BE2C (cell line): ENCODE data around the gene CSHL1.
A peak's percentile ranks its signal among the peaks of the same experiment; 100 is the strongest.
"Not testable (repeated sequence)": the region's sequence is repeated elsewhere in the genome, so short reads cannot be mapped to it uniquely, and the experiment has no call there.

Experiments
- DNase-seq: peaks from one replicate; pipeline ENCODE4 v3.0.0-alpha.2; 2020
- H3K27me3 ChIP-seq: fragments of 250-450 bp; sonication (Bioruptor Pico); 2 replicates; pipeline ENCODE4 v1.5.1; 2020; ENCODE audit warnings: mild to moderate bottlenecking
- H3K36me3 ChIP-seq: fragments of 250-450 bp; sonication (Bioruptor Pico); 2 replicates; pipeline ENCODE4 v1.5.1; 2020; ENCODE audit warnings: mild to moderate bottlenecking
- H3K4me1 ChIP-seq: fragments of 250-450 bp; sonication (Bioruptor Pico); 2 replicates; pipeline ENCODE4 v1.5.1; 2020
- H3K4me3 ChIP-seq: 2 replicates; pipeline ENCODE4 v1.5.1; 2011; ENCODE audit warnings: low read depth, low read length
- H3K9me3 ChIP-seq: fragments of 250-450 bp; sonication (Bioruptor Pico); 2 replicates; pipeline ENCODE4 v1.5.1; 2020
- TF ChIP-seq, protein P1 (sequence below): IDR thresholded peaks from 2 replicates; pipeline ENCODE4 v1.5.1; 2012; ENCODE audit warnings: mild to moderate bottlenecking, low read depth, low read length

The CSHL1 gene

DNA sequence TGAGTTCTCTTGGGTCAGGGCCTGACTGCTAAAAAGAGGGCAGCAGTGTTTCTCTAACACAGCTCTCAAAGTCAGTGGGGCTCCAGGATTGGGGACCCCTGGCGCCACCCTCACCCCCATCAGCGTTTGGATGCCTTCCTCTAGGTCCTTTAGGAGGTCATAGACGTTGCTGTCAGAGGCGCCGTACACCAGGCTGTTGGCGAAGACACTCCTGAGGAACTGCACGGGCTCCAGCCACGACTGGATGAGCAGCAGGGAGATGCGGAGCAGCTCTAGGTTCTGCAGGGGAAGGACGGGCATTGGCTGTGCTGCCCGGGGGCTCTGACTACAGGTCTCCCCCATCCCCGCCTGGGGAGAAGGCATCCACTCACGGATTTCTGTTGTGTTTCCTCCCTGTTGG is 6.6 kb upstream of the CSHL1 start:
- no peaks in the 10 kb centered on the region for H3K36me3 ChIP-seq
- H3K27me3 ChIP-seq = no peaks in the 10 kb centered on the region
- DNase-seq = no peak
- H3K4me3 ChIP-seq = no peak overlapping the region
- H3K4me1 ChIP-seq = no peaks in the 10 kb centered on the region
- H3K9me3 ChIP-seq = no peaks in the 10 kb centered on the region
- TF ChIP-seq, protein P1, sequence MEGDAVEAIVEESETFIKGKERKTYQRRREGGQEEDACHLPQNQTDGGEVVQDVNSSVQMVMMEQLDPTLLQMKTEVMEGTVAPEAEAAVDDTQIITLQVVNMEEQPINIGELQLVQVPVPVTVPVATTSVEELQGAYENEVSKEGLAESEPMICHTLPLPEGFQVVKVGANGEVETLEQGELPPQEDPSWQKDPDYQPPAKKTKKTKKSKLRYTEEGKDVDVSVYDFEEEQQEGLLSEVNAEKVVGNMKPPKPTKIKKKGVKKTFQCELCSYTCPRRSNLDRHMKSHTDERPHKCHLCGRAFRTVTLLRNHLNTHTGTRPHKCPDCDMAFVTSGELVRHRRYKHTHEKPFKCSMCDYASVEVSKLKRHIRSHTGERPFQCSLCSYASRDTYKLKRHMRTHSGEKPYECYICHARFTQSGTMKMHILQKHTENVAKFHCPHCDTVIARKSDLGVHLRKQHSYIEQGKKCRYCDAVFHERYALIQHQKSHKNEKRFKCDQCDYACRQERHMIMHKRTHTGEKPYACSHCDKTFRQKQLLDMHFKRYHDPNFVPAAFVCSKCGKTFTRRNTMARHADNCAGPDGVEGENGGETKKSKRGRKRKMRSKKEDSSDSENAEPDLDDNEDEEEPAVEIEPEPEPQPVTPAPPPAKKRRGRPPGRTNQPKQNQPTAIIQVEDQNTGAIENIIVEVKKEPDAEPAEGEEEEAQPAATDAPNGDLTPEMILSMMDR = no peak

DNA sequence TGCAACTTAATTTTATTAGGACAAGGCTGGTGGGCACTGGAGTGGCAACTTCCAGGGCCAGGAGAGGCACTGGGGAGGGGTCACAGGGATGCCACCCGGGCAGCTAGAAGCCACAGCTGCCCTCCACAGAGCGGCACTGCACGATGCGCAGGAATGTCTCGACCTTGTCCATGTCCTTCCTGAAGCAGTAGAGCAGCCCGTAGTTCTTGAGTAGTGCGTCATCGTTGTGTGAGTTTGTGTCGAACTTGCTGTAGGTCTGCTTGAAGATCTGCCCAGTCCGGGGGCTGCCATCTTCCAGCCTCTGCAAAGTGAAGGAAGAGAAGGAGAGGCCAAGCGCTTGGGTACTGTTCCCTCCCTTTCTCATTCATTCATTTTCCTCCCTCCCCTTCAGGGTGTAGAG is 6.1 kb upstream of the CSHL1 start:
- H3K4me3 ChIP-seq, H3K9me3 ChIP-seq, H3K36me3 ChIP-seq, H3K4me1 ChIP-seq, DNase-seq, H3K27me3 ChIP-seq: not testable (repeated sequence)

DNA sequence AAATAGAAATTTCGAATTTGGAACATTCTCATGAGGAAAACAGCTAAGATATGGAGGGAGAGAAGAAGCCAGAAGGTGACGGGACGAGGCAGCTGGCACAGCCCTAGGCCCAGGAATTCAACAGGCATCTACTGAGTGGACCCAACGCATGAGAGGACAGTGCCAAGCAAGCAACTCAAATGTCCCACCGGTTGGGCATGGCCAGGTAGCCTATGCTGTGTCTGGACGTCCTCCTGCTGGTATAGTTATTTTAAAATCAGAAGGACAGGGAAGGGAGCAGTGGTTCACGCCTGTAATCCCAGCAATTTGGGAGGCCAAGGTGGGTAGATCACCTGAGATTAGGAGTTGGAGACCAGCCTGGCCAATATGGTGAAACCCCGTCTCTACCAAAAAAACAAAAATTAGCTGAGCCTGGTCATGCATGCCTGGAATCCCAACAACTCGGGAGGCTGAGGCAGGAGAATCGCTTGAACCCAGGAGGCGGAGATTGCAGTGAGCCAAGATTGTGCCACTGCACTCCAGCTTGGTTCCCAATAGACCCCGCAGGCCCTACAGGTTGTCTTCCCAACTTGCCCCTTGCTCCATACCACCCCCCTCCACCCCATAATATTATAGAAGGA is 5.6 kb upstream of the CSHL1 start:
- Histone ChIP-seq H3K9me3 (no peaks in the 10 kb centered on the region), H3K36me3 (no peaks in the 10 kb centered on the region), H3K4me1 (no peaks in the 10 kb centered on the region), H3K27me3 (no peaks in the 10 kb centered on the region), H3K4me3 (no peak overlapping the region)
- TF ChIP-seq, protein P1 = no peak
- DNase-seq = no peak

DNA sequence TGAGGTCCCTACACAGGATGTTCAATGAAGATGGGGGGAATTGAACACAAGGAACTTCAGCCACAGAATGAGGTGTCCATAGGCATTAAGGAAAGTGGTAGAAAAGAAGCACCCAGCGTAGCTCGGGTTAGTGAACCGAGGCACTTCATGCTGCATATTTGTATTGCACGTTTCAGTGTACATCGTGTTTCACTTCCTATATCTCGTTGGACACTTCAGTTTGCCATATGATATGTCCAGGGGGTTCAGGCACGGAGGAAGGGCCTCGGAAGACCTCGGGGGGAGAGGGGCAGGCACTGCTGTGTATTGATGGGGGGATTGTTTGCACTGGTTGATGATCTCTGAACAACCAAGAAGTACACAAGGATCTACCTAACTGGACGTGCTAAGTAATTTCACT is 4.7 kb upstream of the CSHL1 start:
- not testable (repeated sequence) for H3K27me3 ChIP-seq, H3K36me3 ChIP-seq, H3K4me3 ChIP-seq, H3K4me1 ChIP-seq, H3K9me3 ChIP-seq, DNase-seq

DNA sequence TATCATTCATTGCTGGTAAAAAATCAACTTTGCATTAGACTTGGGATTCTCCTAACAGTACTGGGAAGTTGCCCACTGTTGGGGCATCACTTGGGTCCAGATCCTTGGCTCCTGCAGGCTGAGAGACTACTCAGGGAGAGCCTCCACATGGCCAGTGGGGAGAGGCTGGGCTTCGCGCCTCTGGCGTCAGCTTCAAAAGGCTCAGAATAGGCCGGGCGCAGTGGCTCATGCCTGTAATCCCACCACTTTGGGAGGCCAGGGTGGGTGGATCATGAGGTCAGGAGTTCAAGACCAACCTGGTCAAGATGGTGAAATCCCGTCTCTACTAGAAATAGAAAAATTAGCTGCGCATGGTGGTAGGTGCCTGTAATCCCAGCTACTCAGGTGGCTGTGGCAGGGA is 3.4 kb upstream of the CSHL1 start:
- Histone ChIP-seq H3K27me3 (no peaks in the 10 kb centered on the region), H3K4me3 (no peak overlapping the region), H3K36me3 (no peaks in the 10 kb centered on the region), H3K4me1 (no peaks in the 10 kb centered on the region), H3K9me3 (no peaks in the 10 kb centered on the region)
- no peak for DNase-seq
- TF ChIP-seq, protein P1 = no peak

DNA sequence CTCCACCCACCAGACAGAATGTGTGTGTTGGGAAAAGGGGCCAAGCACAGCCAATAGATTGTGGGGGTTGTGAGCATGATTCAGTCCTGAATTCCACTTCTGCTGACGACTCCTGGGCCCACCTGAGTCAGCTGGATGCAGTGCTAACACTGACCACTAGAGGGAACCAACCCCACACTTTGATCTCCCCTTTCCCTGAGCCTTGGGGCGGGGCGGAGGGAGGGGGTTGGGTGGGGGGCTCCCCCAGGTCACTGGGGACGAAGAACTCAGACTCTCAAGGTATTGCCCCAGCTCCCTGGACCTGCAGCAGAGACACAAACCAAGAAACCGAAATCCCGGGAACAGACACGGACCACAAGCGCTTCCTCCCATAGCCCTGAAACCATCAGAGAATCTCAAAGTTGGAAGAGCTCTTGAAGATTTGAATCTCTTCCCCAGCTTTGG is 621 bp upstream of the CSHL1 start:
- Histone ChIP-seq H3K4me1 (no peaks in the 10 kb centered on the region), H3K4me3 (no peak overlapping the region), H3K27me3 (no peaks in the 10 kb centered on the region), H3K9me3 (no peaks in the 10 kb centered on the region), H3K36me3 (no peaks in the 10 kb centered on the region)
- TF ChIP-seq, protein P1 = peak; percentile 69
- DNase-seq = peak; percentile 61

DNA sequence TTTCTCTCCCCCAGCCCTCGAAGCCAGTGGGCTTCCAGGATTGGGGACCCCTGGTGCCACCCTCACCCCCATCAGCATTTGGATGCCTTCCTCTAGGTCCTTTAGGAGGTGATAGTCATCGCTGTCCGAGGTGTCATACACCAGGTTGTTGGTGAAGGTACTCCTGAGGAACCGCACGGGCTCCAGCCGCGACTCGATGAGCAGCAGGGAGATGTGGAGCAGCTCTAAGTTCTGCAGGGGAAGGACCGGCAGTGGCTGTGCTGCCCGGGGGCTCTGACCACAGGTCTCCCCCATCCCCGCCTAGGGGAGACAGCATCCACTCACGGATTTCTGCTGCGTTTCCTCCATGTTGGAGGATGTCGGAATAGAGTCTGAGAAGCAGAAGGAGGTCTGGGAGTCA is 962 bp downstream of the CSHL1 start:
- Histone ChIP-seq H3K4me1 (no peaks in the 10 kb centered on the region), H3K4me3 (no peak overlapping the region), H3K9me3 (no peaks in the 10 kb centered on the region), H3K36me3 (no peaks in the 10 kb centered on the region), H3K27me3 (no peaks in the 10 kb centered on the region)
- DNase-seq = no peak
- TF ChIP-seq, protein P1 = no peak

DNA sequence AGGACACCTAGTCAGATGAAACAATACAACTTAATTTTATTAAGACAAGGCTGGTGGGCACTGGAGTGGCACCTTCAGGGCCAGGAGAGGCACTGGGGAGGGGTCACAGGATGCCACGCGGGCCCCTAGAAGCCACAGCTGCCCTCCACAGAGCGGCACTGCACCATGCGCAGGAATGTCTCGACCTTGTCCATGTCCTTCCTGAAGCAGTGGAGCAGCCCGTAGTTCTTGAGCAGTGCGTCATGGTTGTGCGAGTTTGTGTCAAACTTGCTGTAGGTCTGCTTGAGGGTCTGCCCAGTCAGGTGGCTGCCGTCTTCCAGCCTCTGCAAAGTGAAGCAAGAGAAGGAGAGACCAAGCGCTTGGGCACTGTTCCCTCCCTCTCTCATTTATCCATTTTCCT is 1.5 kb downstream of the CSHL1 start:
- H3K4me3 ChIP-seq, H3K4me1 ChIP-seq, H3K27me3 ChIP-seq, DNase-seq, H3K36me3 ChIP-seq, H3K9me3 ChIP-seq: not testable (repeated sequence)
